Stimulated activated CD4-positive, alpha-beta T cell treated with anti-CD3 and anti-CD28 coated beads, TNF-alpha, amount 100 ng/mL, for 24 hours (primary cell): ENCODE measurements around the gene NEAT1.
A peak's percentile ranks its signal among the peaks of the same experiment; 100 is the strongest.

ENCODE experiments used
- DNase-seq, 3 experiments: peaks; one replicate each; pipeline ENCODE4 v3.0.0-alpha.2; 2020; ENCODE audit warnings: low read depth in 3 of 3

The NEAT1 gene

DNA sequence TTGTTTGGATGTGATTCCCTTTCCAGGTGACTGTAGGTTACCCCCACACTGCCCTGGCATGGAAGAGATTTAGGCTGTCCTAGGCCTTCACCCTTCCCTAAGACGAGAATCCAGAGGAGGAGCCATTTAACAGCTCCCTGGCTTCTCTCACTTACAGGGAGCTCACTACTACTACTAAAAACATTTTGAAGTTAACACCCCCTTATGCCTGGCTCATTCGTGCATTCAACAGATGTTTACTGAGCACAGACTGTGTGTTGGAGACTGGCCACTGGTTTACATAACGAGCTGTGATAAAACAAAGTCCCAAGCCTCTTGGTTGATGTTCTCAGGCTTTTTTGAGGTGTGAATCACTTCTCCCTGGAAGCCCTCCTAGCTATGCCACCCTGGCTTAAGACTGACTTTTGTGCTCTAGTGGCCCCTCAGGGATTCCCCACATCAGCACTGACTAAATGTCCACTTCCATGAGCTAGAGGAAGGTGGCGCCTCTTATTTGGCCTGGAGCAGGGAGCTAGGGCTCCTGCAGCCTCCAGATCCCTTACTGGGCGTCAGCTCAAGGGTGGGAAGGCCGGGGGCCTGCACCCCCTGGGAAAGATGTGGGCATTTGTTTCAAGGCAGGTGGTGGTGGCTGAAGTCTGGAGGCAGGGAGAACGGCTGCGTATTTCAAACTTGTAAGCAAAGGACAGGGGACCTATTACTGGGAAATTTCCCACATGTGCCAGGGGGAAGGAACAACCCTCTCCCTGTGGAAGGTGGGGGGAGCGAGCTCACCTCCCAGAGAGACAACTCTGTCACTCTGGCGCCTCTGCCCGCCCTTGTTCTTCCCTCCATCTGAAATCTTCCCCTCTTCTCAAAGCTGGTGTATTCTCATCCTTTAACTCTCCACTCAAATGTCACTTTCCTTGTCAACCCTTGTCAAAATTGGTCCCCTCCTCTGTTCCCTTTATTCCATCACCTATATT lies 56.9 kb downstream of the NEAT1 start:
- no peak for DNase-seq

DNA sequence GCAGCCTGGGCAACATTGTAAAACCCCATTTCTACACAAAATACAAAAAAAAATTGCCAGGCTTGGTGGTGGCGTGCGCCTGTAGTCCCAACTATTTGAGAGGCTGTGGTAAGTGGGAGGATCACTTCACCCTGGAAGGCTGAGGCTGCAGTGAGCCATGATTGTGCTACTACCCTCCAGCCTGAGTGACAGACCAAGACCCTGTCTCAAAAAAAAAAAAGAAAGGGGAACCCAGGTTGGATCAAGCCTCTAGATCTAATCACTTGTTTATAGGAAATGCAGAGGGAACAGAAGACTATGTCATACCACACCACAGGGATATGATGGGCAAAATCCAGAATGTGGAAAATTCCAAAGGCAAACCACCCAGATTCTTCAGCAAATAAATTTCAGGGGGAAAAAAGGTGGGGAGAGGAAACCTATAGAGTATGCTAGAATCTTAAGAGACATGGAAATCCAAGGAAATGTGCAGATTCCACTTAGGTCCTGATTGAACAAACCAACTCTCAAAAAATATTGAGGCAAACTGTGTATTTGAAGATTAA lies 59.8 kb downstream of the NEAT1 start:
- no peak for DNase-seq

DNA sequence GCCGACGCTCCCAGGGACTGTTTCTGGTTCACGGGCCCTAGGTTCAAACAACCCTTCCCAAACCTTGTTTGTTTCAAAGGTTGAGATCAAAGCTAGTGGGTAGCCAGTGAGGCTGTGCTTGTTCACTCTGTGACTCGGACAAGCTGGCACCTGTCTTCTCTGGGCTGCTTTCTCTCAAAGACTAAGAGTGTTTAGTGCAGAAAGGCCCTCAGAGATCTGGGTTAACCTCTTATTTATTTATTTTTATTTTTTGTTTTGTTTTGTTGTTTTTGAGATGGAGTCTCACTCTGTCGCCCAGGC lies 63.3 kb downstream of the NEAT1 start:
- no peak for DNase-seq

DNA sequence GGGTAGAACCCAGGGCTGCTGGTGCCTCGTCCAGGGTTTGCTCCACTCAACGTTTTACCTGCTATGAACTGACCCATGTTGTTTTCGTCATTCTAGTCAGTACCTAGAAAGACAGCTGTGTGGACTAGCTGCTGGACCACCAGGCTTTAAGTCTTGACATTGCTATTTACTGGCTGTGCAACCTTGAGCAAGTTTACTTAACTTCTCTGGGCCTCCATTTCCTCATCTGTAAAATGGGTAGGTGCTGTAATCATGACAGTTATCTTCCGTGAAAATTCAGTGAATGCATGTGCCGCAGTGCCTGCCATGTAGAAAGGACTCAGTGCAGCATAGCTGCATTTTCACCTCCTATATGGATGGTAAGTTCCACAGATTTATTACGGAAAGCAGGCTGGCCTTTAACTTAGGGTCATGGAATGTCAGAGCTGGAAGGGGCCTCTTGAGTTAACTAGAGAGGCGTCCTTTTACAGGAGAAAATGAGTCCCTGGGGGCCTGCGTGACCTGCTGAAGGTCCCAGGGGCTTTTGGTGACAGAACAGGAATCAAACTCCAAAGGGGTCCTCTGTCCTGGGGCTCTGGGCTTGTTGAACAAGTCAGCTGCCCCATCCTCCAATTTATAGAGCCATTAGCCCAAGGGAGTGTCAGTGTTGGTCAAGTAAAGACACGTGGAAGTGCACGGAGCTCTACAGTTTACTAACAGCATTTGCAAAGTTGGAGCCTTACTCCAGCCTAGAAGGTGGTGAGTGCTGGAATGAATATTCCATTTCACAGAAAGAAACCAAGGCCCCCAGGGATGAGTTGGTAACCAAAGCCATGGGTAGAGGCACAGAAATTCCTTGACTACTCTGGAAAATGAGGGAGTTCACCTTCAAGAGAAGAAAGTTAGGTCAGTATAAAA lies 64.2 kb downstream of the NEAT1 start:
- no peak for DNase-seq

GRCh38 chr11:65487467-65488272 lies 65.1 kb downstream of the NEAT1 start:
- peak in 1 of 3 experiments; percentile 49 for DNase-seq

GRCh38 chr11:65488273-65489034 lies 65.9 kb downstream of the NEAT1 start:
- DNase-seq, result no peak

DNA sequence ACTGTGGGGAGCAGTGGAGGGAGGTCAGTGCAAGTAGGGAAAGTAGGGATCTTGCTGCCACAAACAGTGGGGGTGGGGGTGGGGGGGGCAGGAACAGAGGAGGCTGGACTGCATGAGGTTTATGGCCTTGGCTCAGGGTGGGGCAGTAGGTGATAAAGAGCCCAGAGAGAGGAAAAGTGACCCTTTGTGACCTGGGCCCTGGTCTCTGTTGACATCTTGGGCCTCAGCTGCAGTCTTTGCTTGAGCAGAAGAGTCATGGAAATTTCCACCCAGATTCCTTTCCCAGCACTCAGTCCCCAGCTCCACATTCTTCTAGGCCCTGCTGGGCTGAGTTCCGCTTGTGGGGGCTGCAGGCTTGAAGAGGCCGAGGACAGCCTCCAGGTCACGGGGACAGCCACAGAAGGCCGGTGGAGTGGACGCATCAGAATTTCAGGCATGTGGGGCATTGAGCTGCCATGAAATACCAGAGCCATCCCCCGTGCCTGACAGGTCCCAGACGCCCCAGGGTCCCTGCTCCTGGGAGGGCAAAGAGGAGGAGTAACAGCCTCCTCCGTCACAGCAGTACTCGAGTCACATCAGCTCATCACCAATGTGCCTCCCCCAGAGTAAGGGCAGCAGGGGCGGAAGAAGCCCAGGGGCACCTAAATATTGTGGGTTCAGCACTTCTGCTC lies 66.6 kb downstream of the NEAT1 start:
- no peak for DNase-seq

- no peak for DNase-seq
Measured at GRCh38 chr11:65489706-65490320, 67.2 kb downstream of the NEAT1 start.

DNA sequence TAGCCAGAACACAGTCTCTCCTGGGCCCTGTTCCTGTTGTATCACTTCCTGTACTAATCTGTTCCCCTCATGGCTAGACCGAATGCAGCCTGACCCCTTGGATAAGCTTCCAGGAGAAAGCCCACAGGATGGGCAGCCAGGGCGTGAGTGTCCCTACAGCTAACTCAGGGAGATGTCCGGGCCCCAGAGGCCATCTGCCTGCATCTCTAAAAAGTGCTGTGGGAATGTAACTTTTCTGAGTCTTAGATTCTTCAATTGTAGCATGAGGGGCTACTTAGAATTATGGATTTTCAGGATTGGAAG lies 68.5 kb downstream of the NEAT1 start:
- DNase-seq, result no peak

DNA sequence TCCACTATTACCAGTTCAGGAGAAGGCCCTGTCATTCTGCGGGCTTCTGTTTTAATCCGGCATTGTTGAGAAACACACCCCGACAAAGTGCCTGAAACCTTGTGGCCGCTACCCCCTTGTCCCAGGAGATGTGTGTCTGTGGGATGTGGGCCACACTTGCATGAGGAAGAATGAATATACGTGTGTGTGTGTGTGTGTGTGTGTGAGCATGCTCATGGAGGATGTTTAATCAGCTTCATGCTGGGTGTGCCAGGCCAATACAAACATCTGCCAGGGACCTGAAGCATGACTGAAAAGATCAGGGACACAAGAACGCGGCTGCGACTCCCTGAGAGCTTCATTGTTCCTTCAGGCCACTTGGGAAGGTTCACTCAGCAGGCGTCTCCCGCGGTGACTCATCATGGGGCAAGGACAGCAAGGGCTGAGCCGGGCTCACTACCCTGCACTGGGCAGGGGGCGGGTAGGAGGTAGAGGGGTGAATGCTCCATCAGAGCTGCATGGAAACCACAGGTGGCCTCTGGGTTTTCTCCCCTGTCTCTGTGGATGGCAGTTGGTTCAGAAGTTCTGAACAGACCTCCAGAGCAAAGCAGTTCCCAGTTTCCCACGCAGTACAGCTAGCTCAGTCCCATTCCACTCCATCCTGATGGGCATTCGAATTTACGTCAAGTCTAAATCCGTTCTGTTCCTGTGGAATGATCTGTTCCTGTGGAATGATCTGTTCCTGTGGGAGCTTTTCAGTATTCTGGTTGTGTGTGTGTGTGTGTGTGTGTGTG lies 69.2 kb downstream of the NEAT1 start:
- no peak for DNase-seq

GRCh38 chr11:65492387-65492636 lies 69.7 kb downstream of the NEAT1 start:
- DNase-seq, result no peak

- DNase-seq, result no peak
Measured at GRCh38 chr11:65492637-65493366, 70.2 kb downstream of the NEAT1 start.

DNA sequence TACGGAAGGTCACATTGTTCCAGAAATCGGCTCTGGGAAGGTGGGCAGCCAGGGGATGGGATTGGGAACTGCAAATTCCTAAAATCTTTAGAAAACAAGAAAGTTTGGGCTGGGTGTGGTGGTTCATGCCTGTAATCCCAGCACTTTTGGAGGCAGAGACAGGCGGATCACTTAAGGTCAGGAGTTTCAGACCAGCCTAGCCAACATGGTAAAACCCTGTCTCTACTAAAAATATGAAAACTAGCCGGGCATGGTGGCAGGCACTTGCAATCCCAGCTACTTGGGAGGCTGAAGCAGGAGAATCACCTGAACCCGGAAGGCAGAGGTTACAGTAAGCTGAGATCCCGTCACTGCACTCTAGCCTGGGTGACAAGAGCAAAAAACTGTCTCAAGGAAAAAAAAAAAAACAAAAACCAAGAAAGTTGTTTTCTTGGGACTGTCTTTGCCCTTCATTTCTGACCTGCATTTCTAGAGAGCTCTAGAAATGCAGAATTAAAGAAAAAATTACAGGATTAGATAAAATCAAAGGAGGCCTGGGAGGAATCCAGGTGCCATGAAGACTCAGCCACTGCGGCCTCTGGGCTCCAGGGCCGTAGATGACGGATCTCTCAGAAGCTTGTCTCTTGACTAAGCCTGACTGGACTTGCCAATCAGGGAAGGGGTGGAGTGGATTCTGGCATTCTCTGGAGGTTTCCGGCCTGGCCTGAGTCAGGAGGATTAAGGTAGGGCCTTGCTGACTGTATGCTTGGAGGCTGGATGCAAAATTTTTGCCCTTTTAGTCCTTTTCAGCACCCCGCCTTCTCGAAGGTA lies 71.0 kb downstream of the NEAT1 start:
- no peak for DNase-seq
